Stimulated activated CD8-positive, alpha-beta memory T cell treated with anti-CD3 and anti-CD28 coated beads, Interleukin-7, amount 100 ng/mL, for 24 hours (primary cell): Measurements from ENCODE around the gene RAN.
A peak's percentile ranks its signal among the peaks of the same experiment; 100 is the strongest.
"Not testable (repeated sequence)": the region's sequence is repeated elsewhere in the genome, so short reads cannot be mapped to it uniquely, and the experiment has no call there.

Source experiments
- DNase-seq: peaks from one replicate; pipeline ENCODE4 v3.0.0-alpha.2; 2020; ENCODE audit warnings: low read depth

RAN gene

DNA sequence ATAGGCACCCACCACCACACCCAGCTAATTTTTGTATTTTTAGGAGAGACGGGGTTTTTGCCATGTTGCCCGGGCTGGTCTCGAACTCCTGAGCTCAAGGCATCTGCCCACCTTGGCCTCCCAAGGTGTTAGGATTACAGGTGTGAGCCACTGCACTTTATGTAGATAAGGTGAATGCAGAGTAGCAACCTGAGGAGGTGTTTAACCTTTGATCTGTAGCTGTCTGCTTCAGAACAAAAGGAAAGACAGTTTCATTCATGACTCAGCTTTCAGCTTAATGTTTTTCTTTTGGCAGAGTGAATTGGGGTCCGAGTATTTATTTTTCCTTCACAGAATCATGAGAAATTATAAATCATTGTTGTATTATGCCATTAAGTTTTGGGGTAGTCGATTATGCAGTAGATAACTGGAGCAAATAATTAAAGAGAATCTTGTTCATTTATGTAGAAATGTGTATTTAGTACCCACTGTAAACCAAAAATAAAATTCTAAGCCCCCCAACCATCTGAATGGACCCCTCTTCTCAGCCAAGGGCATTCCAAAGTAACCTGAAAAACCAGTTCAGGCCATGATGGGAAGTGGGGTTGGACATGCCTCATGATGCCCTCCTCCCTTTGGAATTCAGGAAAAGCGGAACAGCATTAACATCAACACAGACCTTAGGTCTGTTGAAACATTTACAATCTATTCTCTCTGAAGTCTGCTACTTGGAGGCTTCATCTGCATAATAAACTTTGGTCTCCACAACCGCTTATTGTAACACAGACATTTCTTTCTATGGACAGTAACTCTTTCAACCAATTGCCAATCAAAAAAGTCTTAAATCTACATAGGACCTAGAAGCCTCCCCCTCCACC, 22.1 kb upstream of the RAN start:
- DNase-seq = no peak

DNA sequence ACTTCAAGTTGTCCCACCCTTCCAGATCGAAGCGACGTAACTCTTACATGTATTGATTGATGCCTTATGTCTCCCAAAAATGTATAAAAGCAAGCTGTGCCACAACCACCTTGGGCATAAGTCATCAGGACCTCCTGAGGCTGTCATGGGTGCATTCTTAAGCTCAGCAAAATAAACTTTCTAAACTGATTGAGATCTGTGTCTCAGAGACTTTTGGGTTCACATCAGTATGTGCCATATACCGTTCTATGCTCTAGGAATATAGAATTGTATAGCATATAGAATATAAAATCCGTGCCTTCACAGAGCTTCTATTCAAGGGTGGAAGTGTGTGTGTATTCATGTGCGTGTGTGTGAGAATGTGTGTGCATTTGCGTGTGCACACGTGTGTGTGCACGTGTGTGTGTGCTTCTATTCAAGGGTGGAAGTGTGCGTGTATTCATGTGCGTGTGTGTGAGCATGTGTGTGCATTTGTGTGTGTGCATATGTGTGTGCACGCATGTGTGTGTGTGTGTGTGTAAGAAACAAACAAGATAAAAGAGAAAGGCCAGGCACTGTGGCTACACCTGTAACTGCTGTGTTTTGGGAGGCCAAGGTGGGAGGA, 21.3 kb upstream of the RAN start:
- DNase-seq = no peak

DNA sequence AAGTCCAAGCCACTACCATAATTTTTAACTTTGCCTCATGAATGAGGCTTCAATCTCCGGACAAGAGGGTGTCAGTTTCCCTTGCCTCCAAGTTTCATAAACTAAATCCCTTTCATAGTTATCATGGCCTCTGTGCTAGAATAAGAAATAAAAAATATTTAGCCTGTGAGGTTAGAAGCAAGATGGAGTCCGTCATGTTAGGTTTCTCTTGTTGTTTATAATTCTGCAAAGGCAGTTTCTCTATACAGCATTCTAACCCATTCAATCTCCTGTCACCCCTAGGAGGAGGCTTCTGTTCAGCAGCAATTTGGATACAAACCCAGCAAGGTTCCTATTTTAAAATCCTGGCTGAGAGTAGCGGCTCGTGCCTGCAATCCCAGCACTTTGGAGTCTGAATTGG, 15.8 kb upstream of the RAN start:
- DNase-seq = no peak

DNA sequence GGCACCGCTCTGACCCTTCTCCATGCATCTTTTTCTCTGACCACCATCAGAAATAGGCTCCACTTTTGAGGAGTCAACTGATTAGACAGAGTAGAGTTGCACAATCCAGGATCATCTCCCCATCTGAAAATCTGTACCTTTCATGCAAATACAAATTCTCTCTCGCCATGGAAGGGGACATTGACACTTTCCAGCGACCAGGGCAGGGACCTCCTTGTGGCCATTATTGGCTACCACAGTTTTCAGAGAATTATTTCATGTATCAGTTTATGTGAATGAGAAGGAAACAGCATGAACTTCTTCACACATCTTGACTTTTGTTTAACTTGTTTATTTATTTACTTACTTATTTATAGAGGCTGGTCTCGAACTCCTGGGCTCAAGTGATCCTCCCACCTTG, 13.8 kb upstream of the RAN start:
- DNase-seq = no peak

DNA sequence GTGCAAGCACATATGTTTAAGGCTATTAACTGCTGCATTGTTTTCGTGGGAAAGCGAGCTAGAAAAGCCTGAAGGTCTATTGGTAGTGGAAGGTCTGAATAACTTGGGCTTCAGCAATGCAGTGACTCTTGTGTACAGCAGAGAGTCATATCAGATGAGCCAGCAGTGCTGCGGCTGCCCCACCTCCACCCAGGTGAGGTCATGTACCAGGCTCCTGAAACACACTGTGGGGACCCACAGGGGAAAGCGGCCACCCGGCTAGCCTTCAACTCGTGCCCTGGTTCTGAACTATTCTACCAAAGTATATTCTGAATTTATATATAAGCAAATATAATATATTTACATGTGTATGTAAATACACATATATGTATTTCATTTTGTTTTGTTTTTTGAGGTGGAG, 12.7 kb upstream of the RAN start:
- DNase-seq = no peak

DNA sequence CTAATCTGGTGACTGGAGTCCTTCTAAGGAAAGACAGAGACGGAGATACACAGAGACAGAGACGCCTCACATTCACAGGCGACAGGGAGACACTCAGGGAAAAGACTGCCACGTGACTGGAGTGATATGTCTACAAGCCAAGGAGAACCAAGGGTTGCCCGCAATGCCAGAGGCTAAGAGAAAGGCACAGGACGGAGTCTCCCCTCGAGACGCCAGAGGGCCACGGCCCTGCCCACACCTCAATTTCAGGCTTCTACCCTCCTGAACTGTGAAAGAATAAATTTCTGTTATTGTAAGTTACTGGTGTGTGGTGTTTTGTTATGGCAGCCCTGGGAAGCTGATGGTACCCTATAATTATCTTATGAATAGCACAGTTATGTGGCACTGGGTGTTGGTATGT, 11.6 kb upstream of the RAN start:
- no peak for DNase-seq

GRCh38 chr12:130862161-130862560, 9.7 kb upstream of the RAN start:
- no peak for DNase-seq

DNA sequence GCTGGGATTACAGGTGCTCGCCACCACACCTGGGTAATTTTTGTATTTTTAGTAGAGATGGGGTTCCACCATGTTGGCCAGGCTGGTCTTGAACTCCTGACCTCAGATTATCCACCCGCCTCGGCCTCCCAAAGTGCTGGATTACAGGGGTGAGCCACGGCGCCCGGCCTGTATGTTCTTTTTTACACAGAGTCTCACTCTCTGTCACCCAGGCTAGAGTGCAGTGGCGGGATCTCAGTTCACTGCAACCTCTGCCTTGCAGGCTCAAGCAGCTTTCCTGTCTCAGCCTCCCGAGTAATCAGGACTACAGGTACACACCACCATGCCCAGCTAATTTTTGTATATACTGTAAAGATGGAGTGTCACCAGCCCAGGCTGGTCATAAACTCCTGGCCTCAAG, 9.1 kb upstream of the RAN start:
- DNase-seq = not testable (repeated sequence)

GRCh38 chr12:130863298-130863697, 8.6 kb upstream of the RAN start:
- DNase-seq = no peak

DNA sequence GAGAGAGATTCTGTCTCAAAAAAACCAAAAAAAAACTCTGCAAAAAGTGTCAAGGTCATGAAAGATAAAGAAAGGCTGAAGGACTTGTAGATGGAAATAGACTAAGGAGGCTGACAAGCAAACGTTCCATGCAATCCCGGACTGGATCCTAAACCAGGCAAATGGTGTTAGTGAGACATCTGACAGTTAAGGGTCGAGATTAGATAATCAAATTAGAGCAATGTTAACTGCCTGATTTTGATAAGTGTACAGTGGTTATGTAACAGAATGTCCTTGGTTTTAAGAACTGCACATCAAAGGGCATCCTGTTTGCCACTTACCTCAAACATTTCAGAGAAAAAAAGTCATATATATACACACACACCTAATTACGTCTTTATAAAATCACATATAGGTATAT, 3.5 kb upstream of the RAN start:
- no peak for DNase-seq

- DNase-seq = peak; percentile 50
Measured at GRCh38 chr12:130870442-130871285, 1.2 kb upstream of the RAN start.

DNA sequence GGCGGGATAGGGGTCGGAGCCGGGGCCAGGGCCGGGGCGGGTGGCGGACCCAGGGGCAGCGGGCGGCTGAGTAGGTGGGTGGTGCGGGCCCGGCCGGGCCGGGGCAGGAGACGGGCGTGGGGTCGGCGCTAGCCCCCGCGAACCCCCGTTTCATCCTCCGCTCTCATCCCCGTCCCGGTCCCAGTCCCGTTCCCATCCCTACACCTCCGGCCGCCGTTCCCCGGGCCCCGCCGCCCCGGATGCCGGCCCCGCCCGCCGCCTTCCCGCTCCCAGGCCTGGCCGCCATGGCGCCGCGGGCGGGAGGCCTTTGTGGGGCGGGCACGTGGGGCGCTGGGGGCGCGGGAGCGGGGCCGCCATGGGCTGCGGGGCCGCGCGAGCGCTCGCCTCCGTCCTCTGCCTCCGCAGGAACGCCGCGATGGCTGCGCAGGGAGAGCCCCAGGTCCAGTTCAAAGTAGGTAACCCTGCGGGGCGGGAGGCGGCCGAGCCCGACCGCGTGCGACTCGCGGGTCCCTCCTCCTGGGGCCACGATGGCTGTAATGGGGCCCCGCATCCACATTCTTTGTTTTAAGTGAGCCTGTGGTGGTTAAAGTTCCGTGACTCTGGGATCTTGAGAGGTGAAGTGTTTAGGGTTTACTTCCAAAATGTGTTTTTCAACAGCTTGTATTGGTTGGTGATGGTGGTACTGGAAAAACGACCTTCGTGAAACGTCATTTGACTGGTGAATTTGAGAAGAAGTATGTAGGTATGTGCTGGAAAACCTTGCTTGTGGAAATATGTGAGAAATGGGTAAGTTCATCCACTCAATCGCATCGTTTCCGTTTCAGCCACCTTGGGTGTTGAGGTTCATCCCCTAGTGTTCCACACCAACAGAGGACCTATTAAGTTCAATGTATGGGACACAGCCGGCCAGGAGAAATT, 572 bp downstream of the RAN start:
- DNase-seq = no peak

GRCh38 chr12:130873106-130873795, 1.4 kb downstream of the RAN start:
- no peak for DNase-seq

DNA sequence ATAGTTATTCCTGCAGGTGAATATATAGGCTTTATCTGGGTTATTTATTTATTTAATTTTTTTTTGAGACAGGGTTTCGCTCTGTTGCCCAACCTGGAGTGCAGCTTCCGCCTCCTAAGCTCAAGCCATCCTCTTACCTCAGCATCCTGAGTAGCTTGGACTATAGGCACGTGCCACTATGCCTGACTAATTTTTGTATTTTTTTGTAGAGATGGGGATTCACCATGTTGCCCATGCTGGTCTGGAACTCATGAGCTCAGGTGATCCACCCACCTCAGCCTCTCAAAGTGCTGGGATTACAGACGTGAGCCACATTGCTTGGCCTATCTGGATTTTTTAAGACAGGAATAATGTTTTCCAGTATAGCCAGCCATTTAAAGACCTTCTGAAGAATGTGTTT, 2.0 kb downstream of the RAN start:
- DNase-seq = no peak

DNA sequence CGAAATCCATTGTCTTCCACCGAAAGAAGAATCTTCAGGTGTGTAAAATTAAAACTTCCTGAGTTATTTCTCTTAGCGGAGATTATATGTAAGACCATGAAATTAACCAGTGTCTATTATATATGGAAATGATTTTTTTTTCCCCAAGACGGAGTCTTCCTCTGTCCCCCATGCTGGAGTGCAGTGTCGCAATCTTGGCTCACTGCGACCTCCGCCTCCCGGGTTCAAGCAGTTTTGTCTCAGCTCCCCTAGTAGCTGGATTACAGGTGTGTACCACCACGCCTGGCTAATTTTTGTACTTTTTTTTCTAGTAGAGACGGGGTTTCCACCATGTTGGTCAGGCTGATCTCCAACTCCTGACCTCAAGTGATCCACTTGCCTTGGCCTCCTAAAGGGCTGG, 2.8 kb downstream of the RAN start:
- DNase-seq = no peak

DNA sequence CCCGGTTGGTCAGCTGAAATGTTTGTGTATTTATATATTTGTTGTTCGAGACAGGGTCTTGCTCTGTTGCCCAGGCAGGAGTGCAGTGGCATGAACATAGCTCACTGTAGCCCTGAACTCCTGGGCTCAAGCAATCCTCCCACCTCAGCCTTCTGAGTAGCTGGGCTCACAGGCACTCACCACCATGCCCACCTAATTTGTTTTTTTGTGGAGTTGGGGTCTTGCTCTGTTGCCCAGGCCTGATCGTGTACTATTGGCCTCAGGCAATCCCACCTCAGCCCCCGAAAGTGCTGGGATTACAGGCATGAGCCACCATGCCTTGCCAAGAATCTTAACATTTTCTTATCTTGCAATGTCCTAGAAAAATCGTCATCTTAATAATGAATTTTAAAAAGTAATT, 3.3 kb downstream of the RAN start:
- DNase-seq = no peak

DNA sequence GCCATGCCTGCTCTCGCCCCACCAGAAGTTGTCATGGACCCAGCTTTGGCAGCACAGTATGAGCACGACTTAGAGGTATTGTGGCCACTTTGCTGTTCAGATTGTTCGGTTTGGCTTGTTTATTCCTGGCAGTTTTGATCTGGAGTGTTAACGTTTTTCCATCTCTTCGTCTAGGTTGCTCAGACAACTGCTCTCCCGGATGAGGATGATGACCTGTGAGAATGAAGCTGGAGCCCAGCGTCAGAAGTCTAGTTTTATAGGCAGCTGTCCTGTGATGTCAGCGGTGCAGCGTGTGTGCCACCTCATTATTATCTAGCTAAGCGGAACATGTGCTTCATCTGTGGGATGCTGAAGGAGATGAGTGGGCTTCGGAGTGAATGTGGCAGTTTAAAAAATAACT, 3.8 kb downstream of the RAN start:
- not testable (repeated sequence) for DNase-seq

GRCh38 chr12:130876297-130876696, 4.4 kb downstream of the RAN start:
- DNase-seq = no peak

GRCh38 chr12:130876758-130877157, 4.9 kb downstream of the RAN start:
- DNase-seq = no peak

DNA sequence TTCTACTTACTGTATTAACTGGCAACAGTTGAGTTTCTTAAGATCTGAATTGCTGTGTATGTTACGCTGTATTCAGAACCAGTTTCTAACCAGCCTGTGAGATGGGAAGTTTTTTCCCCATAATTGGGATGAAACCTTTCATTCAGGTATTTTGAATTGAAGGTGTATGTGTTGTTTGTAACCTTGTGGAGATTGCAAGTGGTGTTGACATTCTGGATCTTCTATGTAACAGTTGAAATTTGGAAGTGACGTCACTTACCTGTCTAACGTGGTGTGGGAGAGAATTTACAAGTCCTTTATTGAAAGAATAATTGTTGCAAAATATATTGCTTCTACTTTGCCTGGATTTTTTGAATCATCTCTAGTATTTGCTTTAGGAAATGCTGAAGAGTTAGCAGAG, 5.5 kb downstream of the RAN start:
- no peak for DNase-seq
